Skeletal muscle cell (primary cell): ENCODE results near the gene ZNF804A.

Experiments used
- DNase-seq: peaks from one replicate; pipeline ENCODE4 v3.0.0-alpha.2; 2010; ENCODE audit warnings: low read depth
- H3K4me3 ChIP-seq: 2 replicates; pipeline ENCODE4 v1.5.1; 2011; ENCODE audit warnings: low read depth, mild to moderate bottlenecking, control low read depth, low read length, moderate library complexity

The ZNF804A gene

GRCh38 chr2:184598316-184599053 lies at the start of gene ZNF804A:
Gene ZNF804A, plus strand, starts transcription at chr2:184598529. Its CDS starts 431 bp downstream, at chr2:184598960.
- DNase-seq: peak; percentile 31

GRCh38 chr2:184549153-184549552 lies 49.2 kb upstream of the ZNF804A start:
- DNase-seq: no peak

More at GRCh38 chr2:184598316-184599053, at the start of gene ZNF804A:
- H3K4me3 ChIP-seq: peak within 1 kb of the TSS; percentile 77

GRCh38 chr2:184551626-184552025 lies 46.7 kb upstream of the ZNF804A start:
- no peak for DNase-seq

More at GRCh38 chr2:184549153-184549552, 49.2 kb upstream of the ZNF804A start:
- no peak overlapping the region for H3K4me3 ChIP-seq

GRCh38 chr2:184554736-184555135 lies 43.6 kb upstream of the ZNF804A start:
- no peak overlapping the region for H3K4me3 ChIP-seq
- peak; percentile 19 for DNase-seq

More at GRCh38 chr2:184551626-184552025, 46.7 kb upstream of the ZNF804A start:
- H3K4me3 ChIP-seq: no peak overlapping the region

- DNase-seq: no peak
- no peak overlapping the region for H3K4me3 ChIP-seq
Measured at GRCh38 chr2:184555352-184555751, 43.0 kb upstream of the ZNF804A start.

- H3K4me3 ChIP-seq: no peak overlapping the region
- no peak for DNase-seq
Measured at GRCh38 chr2:184556639-184557038, 41.7 kb upstream of the ZNF804A start.

- DNase-seq: no peak
- no peak overlapping the region for H3K4me3 ChIP-seq
Measured at GRCh38 chr2:184558713-184559464, 39.4 kb upstream of the ZNF804A start.

- DNase-seq: no peak
Measured at GRCh38 chr2:184560603-184561002, 37.7 kb upstream of the ZNF804A start.

GRCh38 chr2:184562532-184562931 lies 35.8 kb upstream of the ZNF804A start:
- peak; percentile 38 for DNase-seq

More at GRCh38 chr2:184560603-184561002, 37.7 kb upstream of the ZNF804A start:
- H3K4me3 ChIP-seq: no peak overlapping the region

GRCh38 chr2:184564092-184564491 lies 34.2 kb upstream of the ZNF804A start:
- DNase-seq: no peak
- H3K4me3 ChIP-seq: no peak overlapping the region

More at GRCh38 chr2:184562532-184562931, 35.8 kb upstream of the ZNF804A start:
- no peak overlapping the region for H3K4me3 ChIP-seq

- H3K4me3 ChIP-seq: no peak overlapping the region
- DNase-seq: no peak
Measured at GRCh38 chr2:184566716-184567115, 31.6 kb upstream of the ZNF804A start.

GRCh38 chr2:184577056-184577455 lies 21.3 kb upstream of the ZNF804A start:
- no peak overlapping the region for H3K4me3 ChIP-seq
- no peak for DNase-seq

GRCh38 chr2:184577743-184578142 lies 20.6 kb upstream of the ZNF804A start:
- no peak for DNase-seq

GRCh38 chr2:184579226-184579625 lies 19.1 kb upstream of the ZNF804A start:
- no peak for DNase-seq
- no peak overlapping the region for H3K4me3 ChIP-seq

More at GRCh38 chr2:184577743-184578142, 20.6 kb upstream of the ZNF804A start:
- no peak overlapping the region for H3K4me3 ChIP-seq

GRCh38 chr2:184581391-184581790 lies 16.9 kb upstream of the ZNF804A start:
- DNase-seq: no peak
- no peak overlapping the region for H3K4me3 ChIP-seq

- DNase-seq: no peak
- H3K4me3 ChIP-seq: no peak overlapping the region
Measured at GRCh38 chr2:184589261-184589660, 9.1 kb upstream of the ZNF804A start.

GRCh38 chr2:184596819-184597411 lies 1.4 kb upstream of the ZNF804A start:
- peak; percentile 38 for DNase-seq

GRCh38 chr2:184597571-184597991 lies 748 bp upstream of the ZNF804A start:
- peak; percentile 27 for DNase-seq
- peak overlapping the region; percentile 77 for H3K4me3 ChIP-seq

More at GRCh38 chr2:184596819-184597411, 1.4 kb upstream of the ZNF804A start:
- H3K4me3 ChIP-seq: peak overlapping the region; percentile 77

GRCh38 chr2:184598002-184598315 lies 370 bp upstream of the ZNF804A start:
- H3K4me3 ChIP-seq: peak overlapping the region; percentile 77

More at GRCh38 chr2:184598002-184598315, 370 bp upstream of the ZNF804A start:
- no peak for DNase-seq
